MM.1S (cell line): Measurements from ENCODE around the gene BRINP3.

Source experiments
- CTCF ChIP-seq: fragments of 300-600 bp; sonication (generic); IDR thresholded peaks from 2 replicates; pipeline ENCODE4 v1.5.1; 2016; ENCODE audit warnings: antibody characterized with exemption, low read length, mixed read lengths
- EZH2 ChIP-seq: fragments of 300-600 bp; sonication (generic); optimal IDR thresholded peaks from 2 replicates; pipeline ENCODE3; 2017; ENCODE audit warnings: low read depth, mild to moderate bottlenecking, antibody characterized with exemption, low read length, mixed read lengths

- TF ChIP-seq CTCF, result no peak
- no peak for TF ChIP-seq EZH2
Measured at GRCh38 chr1:190126728-190127127, 350.9 kb downstream of the BRINP3 start.
